Measurements from ENCODE around the gene SMLR1.

Gene SMLR1

DNA sequence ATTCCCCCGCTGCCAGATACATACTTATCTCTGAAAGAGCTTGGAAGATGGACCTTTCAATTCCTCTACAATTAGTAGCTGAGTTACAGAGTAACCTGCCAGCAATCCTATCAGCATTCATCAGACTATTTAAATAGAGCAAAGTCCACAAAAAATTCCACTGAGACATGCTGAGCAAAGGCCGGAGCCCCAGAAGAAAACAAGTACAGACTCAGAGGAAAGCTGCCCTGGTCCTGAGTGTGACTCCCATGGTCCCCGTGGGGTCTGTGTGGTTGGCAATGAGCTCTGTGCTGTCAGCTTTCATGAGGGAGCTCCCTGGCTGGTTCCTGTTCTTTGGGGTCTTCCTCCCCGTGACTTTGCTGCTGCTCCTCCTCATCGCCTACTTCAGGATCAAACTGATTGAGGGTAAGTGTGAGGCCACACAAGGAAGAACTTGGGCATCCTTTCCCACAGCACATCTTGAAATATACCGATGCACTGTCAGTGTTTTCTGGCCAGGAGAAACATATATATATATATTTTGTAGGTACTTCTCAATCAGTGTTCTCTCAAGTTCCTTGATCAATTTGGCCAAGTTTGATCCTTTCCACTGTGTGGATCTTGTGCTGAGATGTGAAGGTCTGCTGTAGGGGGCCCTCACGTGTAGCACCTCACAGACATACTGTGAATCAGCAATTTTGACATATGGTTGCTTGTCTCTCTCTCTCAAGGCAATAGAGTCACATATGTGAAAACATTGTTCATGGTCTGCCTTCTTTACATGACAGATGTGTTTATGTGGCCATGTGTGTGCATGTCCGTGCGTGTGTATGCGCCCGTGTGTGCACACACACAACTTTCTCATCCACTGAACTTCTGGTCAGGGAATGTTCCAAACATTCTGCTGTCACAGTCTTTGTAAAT is at the start of gene SMLR1:
TSS of gene SMLR1 (plus strand) at position 160 of the 903 bp plus-strand sequence. CDS start at position 168, 8 bp downstream.
- TF ChIP-seq CTBP1 (IDR thresholded peaks at IDR 0.05; ENCODE audit: borderline replicate concordance), result no peak
- TF ChIP-seq FOXM1 (IDR thresholded peaks at IDR 0.05; ENCODE audit: borderline replicate concordance), result no peak
- no peak for TF ChIP-seq NFRKB (IDR thresholded peaks at IDR 0.05)
- no peak for TF ChIP-seq HDGF (IDR thresholded peaks at IDR 0.05; ENCODE audit: borderline replicate concordance)
- TF ChIP-seq FOXA1 (IDR thresholded peaks at IDR 0.05), result no peak
- no peak for TF ChIP-seq SUZ12 (IDR thresholded peaks at IDR 0.05)
- TF ChIP-seq SP1 (IDR thresholded peaks at IDR 0.05), result no peak
- TF ChIP-seq BHLHE40 (IDR thresholded peaks at IDR 0.05; ENCODE audit: borderline replicate concordance), result no peak
- ChIA-PET CTCF (no interaction called here), POLR2A (no interaction called here)
- DNase-seq (ENCODE audit: extremely low spot score), result no peak

- no peak for TF ChIP-seq ELF4 (IDR thresholded peaks at IDR 0.05)
- ChIA-PET POLR2A (no interaction called here), CTCF (no interaction called here)
- DNase-seq (ENCODE audit: extremely low spot score), result no peak
These were observed 48.1 kb upstream of the SMLR1 start for GRCh38 chr6:130778946-130779657.

DNA sequence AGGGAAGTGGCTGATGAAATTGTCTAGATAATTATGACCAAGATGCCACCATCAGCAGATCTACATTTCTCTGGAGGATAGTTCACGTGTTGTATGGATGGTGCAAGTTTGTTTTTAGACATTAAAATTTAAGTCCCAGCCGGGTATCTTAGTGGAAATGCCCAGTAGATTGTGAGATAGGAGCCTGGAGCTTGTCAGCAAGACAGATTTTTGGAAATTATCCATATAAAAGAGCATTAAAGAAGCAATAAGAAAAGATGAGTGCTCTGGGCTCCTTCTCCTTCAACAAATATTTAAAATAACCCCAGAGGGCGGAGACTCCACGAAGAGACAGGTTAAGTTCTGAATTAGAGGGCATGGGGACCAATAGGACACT is 47.6 kb upstream of the SMLR1 start:
- TF ChIP-seq ZNF384 (IDR thresholded peaks at IDR 0.05) (no peak), TARDBP (IDR thresholded peaks at IDR 0.05) (no peak), HDGF (IDR thresholded peaks at IDR 0.05; ENCODE audit: borderline replicate concordance) (no peak), SP1 (IDR thresholded peaks at IDR 0.05) (no peak), CTBP1 (IDR thresholded peaks at IDR 0.05; ENCODE audit: borderline replicate concordance) (no peak), FOXK2 (IDR thresholded peaks at IDR 0.05) (no peak), NFRKB (IDR thresholded peaks at IDR 0.05) (no peak), ARNT (IDR thresholded peaks at IDR 0.05) (no peak), FOXA1 (IDR thresholded peaks at IDR 0.05) (no peak), ELF4 (IDR thresholded peaks at IDR 0.05) (no peak), SUZ12 (IDR thresholded peaks at IDR 0.05) (no peak), FOXM1 (IDR thresholded peaks at IDR 0.05; ENCODE audit: borderline replicate concordance) (no peak), BHLHE40 (IDR thresholded peaks at IDR 0.05; ENCODE audit: borderline replicate concordance) (no peak), L3MBTL2 (conservative IDR thresholded peaks at IDR 0.05) (no peak), LEF1 (IDR thresholded peaks at IDR 0.05; ENCODE audit: borderline replicate concordance) (no peak)
- TF ChIP-seq, protein P1, sequence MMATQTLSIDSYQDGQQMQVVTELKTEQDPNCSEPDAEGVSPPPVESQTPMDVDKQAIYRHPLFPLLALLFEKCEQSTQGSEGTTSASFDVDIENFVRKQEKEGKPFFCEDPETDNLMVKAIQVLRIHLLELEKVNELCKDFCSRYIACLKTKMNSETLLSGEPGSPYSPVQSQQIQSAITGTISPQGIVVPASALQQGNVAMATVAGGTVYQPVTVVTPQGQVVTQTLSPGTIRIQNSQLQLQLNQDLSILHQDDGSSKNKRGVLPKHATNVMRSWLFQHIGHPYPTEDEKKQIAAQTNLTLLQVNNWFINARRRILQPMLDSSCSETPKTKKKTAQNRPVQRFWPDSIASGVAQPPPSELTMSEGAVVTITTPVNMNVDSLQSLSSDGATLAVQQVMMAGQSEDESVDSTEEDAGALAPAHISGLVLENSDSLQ (IDR thresholded peaks at IDR 0.05), result no peak
- CTCF ChIA-PET, result no interaction called here
- no peak for DNase-seq (ENCODE audit: extremely low spot score)

DNA sequence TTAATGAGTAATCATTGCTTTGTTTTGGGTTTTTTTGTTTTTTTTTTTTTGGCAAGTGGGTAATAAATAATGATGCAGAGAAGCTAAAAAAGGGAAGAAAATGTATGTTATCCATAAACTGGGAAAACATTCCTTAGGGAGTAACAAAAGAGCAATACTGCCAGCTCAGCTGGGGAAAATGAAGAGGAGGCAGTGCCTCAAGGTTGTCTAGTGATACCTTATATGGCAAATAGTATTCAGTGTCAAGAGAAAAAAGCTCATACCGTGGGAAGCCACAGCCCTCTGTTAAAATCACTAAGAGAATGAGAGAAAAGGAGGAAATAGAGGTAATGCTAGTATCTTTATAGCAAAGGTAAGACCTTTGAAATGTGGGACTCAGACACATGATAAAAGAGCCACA is 47.1 kb upstream of the SMLR1 start:
- ChIA-PET POLR2A (no interaction called here), CTCF (no interaction called here)
- DNase-seq (ENCODE audit: extremely low spot score), result no peak
- TF ChIP-seq FOXA1 (IDR thresholded peaks at IDR 0.05), result no peak
- TF ChIP-seq ELF4 (IDR thresholded peaks at IDR 0.05), result no peak
- TF ChIP-seq LEF1 (IDR thresholded peaks at IDR 0.05; ENCODE audit: borderline replicate concordance), result no peak
- TF ChIP-seq, protein P1 (IDR thresholded peaks at IDR 0.05), result no peak
- TF ChIP-seq L3MBTL2 (conservative IDR thresholded peaks at IDR 0.05), result no peak
- no peak for TF ChIP-seq CTBP1 (IDR thresholded peaks at IDR 0.05; ENCODE audit: borderline replicate concordance)
- TF ChIP-seq NFRKB (IDR thresholded peaks at IDR 0.05), result no peak
- no peak for TF ChIP-seq SP1 (IDR thresholded peaks at IDR 0.05)

More for the DNA sequence above, 47.6 kb upstream of the SMLR1 start:
- POLR2A ChIA-PET, result no interaction called here

DNA sequence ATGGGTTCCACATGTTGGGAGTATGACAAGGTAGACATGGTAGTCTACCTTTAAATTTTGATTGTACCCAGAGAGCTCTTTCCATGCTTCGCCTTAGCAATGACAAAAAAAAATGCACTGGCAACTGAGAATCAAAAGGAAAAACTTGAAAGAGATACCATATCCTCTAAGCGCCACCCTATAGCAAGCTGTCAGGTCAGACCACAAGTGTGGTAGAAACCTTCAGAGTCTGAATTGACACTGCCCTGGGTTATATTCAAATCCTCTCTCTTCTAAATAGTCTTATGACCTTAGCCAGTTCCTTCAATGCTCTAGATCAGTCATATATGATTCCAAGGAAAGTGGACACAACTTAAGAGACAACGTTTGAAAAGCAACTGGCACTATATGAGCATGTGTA is 45.6 kb upstream of the SMLR1 start:
- no peak for DNase-seq (ENCODE audit: extremely low spot score)
- TF ChIP-seq ARNT (IDR thresholded peaks at IDR 0.05), result no peak
- no peak for TF ChIP-seq CTBP1 (IDR thresholded peaks at IDR 0.05; ENCODE audit: borderline replicate concordance)
- TF ChIP-seq, protein P1 (IDR thresholded peaks at IDR 0.05), result no peak
- TF ChIP-seq SUZ12 (IDR thresholded peaks at IDR 0.05), result no peak
- TF ChIP-seq SP1 (IDR thresholded peaks at IDR 0.05), result no peak
- no peak for TF ChIP-seq HDGF (IDR thresholded peaks at IDR 0.05; ENCODE audit: borderline replicate concordance)
- TF ChIP-seq FOXM1 (IDR thresholded peaks at IDR 0.05; ENCODE audit: borderline replicate concordance), result no peak
- no peak for TF ChIP-seq L3MBTL2 (conservative IDR thresholded peaks at IDR 0.05)
- ChIA-PET POLR2A (no interaction called here), CTCF (no interaction called here)

DNA sequence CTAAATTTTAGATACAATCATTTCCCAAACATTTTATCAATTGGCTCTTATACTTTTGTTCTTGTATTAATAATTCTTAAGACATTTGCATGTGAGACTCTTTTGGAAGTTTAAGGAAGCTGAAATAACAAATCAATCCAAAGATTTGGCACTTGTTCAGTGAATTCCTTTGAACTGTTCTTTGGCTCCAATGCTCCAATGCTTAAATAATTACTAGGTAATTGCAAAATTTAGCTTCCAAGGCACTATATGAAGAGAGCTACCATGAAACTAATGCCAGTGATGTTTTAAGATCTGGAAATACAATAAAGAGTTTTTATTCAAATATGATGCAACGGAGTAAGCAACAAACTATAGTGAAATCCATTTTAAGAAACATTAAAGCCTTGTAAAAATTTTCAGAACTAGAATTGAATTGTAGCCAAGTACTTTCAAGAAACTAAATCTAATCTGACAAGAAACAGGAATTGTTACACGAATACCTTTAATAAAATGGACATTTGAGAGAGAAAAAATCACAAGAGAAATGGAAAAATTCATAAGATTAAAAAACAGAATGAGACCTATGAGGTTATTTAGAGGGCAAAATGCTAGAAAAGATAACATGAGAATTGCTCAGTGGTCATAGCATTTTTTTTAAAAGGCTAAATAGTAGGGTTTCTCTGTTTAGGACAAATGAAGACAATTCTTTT is 43.6 kb upstream of the SMLR1 start:
- POLR2A ChIA-PET, result no interaction called here
- TF ChIP-seq SUZ12 (IDR thresholded peaks at IDR 0.05) (no peak), NFRKB (IDR thresholded peaks at IDR 0.05) (no peak), HDGF (IDR thresholded peaks at IDR 0.05; ENCODE audit: borderline replicate concordance) (no peak), SP1 (IDR thresholded peaks at IDR 0.05) (no peak)
- DNase-seq (ENCODE audit: extremely low spot score), result no peak
- CTCF ChIA-PET, result no interaction called here

All from HEK293T (cell line).